Stimulated activated naive CD8-positive, alpha-beta T cell treated with anti-CD3 and anti-CD28 coated beads, Interleukin-15, Interleukin-2, amounts not matched to agents 100 ng/mL and 50 ng/mL, for 24 hours (primary cell): ENCODE data around the gene COL4A2.

Experiments
- H3K27ac Mint-ChIP-seq: one replicate; pipeline ENCODE4 v1.8.0; 2021; ENCODE audit warnings: mild to moderate bottlenecking, mixed read lengths
- H3K27me3 Mint-ChIP-seq: one replicate; pipeline ENCODE4 v1.8.0; 2021; ENCODE audit warnings: mixed read lengths
- H3K36me3 Mint-ChIP-seq: one replicate; pipeline ENCODE4 v1.8.0; 2021; ENCODE audit warnings: low read depth, mixed read lengths
- H3K4me1 Mint-ChIP-seq: one replicate; pipeline ENCODE4 v1.8.0; 2021; ENCODE audit warnings: low read depth, mixed read lengths
- H3K4me3 Mint-ChIP-seq: one replicate; pipeline ENCODE4 v1.8.0; 2021; ENCODE audit warnings: mild to moderate bottlenecking, mixed read lengths
- H3K9me3 Mint-ChIP-seq: one replicate; pipeline ENCODE4 v1.8.0; 2021; ENCODE audit warnings: mixed read lengths

COL4A2 gene

DNA sequence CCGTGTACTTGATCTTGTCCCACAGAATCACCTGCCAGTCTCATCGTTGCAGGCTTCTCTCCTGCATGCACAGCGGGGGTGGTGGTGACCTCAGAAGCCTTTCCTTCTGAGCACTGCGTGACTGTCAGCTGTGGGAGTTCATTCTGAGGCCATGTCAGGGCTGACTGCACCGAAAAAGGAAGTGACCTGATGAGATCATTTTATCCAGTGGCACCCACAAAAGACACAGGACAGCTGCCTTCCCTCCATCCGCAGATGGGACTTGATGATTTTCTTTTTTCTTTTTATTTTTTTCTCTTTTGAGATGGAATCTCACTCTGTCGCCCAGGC lies 164.7 kb downstream of the COL4A2 start:
- Mint-ChIP-seq H3K4me3 (no peak overlapping the region), H3K36me3 (no peaks in the 10 kb centered on the region), H3K27ac (no peak overlapping the region), H3K27me3 (peaks cover 12% of the 10 kb centered on the region), H3K9me3 (no peaks in the 10 kb centered on the region), H3K4me1 (peaks cover 10% of the 10 kb centered on the region)

DNA sequence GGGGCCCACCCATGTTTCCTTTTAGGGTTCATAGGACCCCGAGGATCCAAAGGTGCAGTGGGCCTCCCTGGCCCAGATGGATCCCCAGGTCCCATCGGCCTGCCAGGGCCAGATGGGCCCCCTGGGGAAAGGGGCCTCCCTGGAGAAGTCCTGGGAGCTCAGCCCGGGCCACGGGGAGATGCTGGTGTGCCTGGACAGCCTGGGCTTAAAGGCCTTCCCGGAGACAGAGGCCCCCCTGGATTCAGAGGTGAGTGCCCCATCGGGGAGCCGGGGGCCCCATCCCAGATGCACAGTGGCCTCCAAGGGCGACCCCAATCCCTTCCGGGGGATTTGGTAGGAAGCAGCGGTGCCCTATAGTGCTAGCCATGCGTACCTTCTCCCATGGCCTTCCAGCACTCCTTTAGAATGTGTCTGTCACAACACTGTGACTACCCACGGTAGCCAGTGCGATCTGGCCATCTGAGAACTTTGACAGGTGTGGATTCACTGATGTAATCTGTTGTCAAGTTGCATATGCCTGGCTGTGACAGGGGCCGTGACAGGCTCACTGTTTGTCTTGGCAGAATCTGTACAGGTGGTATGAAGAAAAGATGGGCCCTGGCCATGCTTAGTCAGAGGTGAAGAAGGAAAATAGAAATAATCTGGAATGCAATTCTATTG lies 165.9 kb downstream of the COL4A2 start:
- H3K27ac Mint-ChIP-seq = no peak overlapping the region

GRCh38 chr13:110474713-110475112 lies 167.6 kb downstream of the COL4A2 start:
- Mint-ChIP-seq H3K27ac (no peak overlapping the region), H3K4me3 (no peak overlapping the region), H3K27me3 (peaks cover 15% of the 10 kb centered on the region), H3K36me3 (no peaks in the 10 kb centered on the region), H3K4me1 (peaks cover 10% of the 10 kb centered on the region), H3K9me3 (no peaks in the 10 kb centered on the region)

More for the DNA sequence above, 165.9 kb downstream of the COL4A2 start:
- Mint-ChIP-seq H3K4me3 (no peak overlapping the region), H3K4me1 (peaks cover 10% of the 10 kb centered on the region), H3K27me3 (peaks cover 15% of the 10 kb centered on the region), H3K9me3 (no peaks in the 10 kb centered on the region), H3K36me3 (no peaks in the 10 kb centered on the region)

DNA sequence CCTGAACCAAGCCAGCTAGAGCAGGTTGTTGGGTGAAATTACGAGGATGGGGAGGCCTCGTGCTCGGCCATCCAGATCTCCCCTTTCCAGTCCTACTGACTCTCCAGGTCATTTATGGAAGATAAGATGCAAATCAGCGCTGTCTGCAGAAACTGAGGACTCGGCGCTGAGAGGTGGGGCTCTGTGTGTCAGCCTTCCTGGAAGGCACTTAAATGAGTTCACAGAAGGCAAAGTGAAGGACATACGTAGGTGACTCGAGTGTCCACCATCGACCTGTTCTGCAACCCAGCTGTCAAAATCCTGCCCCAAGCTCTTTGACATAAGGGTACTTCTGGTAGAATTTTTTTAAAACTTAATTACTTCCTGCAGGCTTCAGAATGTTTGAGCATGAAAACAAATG lies 168.0 kb downstream of the COL4A2 start:
- Mint-ChIP-seq H3K4me1 (peaks cover 10% of the 10 kb centered on the region), H3K36me3 (no peaks in the 10 kb centered on the region)

DNA sequence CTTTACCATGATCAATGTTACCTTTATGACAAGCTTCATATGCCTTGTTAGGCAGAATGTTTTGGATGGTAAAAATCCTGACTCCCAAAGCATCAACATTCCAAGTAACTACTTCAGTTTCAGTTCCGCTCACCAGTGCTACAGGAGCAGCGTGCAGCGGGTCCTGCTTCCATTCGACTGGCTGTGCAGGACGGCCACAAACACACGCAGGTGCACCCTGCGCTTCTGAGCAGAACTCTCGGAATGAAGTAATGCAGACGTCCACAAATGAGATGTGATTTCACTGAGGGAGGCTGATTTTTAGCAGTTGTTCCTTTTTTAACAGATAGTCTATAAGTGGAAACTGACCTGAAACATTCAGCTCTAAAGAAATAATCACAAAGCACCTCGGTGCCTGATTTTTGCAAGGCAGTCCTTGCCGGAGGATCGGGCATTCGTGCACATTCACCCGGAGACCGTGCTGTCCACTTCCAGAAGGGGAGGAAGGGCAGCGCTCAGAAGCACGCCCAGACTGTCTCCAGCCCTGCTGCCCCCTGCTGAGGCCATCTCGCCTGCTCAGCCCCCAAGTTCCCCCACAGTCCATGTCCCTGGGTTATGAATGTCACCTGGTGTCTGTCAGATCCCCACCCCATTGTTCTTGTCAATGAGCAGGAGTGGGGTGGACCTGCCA lies 168.6 kb downstream of the COL4A2 start:
- Mint-ChIP-seq H3K9me3 (no peaks in the 10 kb centered on the region), H3K4me1 (peaks cover 9% of the 10 kb centered on the region), H3K27me3 (peaks cover 12% of the 10 kb centered on the region), H3K27ac (no peak overlapping the region), H3K36me3 (no peaks in the 10 kb centered on the region), H3K4me3 (no peak overlapping the region)

More for the DNA sequence above, 168.0 kb downstream of the COL4A2 start:
- H3K9me3 Mint-ChIP-seq = no peaks in the 10 kb centered on the region
- peaks cover 15% of the 10 kb centered on the region for H3K27me3 Mint-ChIP-seq
- H3K4me3 Mint-ChIP-seq = no peak overlapping the region
- no peak overlapping the region for H3K27ac Mint-ChIP-seq

GRCh38 chr13:110476220-110476617 lies 169.1 kb downstream of the COL4A2 start:
- no peaks in the 10 kb centered on the region for H3K9me3 Mint-ChIP-seq
- H3K4me3 Mint-ChIP-seq = no peak overlapping the region
- H3K36me3 Mint-ChIP-seq = no peaks in the 10 kb centered on the region
- no peak overlapping the region for H3K27ac Mint-ChIP-seq
- H3K27me3 Mint-ChIP-seq = peaks cover 7% of the 10 kb centered on the region
- H3K4me1 Mint-ChIP-seq = peaks cover 4% of the 10 kb centered on the region

- H3K4me3 Mint-ChIP-seq = no peak overlapping the region
- H3K9me3 Mint-ChIP-seq = no peaks in the 10 kb centered on the region
- H3K4me1 Mint-ChIP-seq = no peaks in the 10 kb centered on the region
- H3K27me3 Mint-ChIP-seq = peaks cover 10% of the 10 kb centered on the region
- no peaks in the 10 kb centered on the region for H3K36me3 Mint-ChIP-seq
- no peak overlapping the region for H3K27ac Mint-ChIP-seq
These were observed 170.7 kb downstream of the COL4A2 start for GRCh38 chr13:110477706-110478245.

- Mint-ChIP-seq H3K27ac (no peak overlapping the region), H3K4me1 (no peaks in the 10 kb centered on the region), H3K9me3 (no peaks in the 10 kb centered on the region), H3K4me3 (no peak overlapping the region), H3K36me3 (no peaks in the 10 kb centered on the region), H3K27me3 (peaks cover 10% of the 10 kb centered on the region)
These were observed 171.5 kb downstream of the COL4A2 start for GRCh38 chr13:110478405-110479214.

GRCh38 chr13:110479215-110479545 lies 172.1 kb downstream of the COL4A2 start:
- H3K4me3 Mint-ChIP-seq = no peak overlapping the region
- H3K27me3 Mint-ChIP-seq = peaks cover 10% of the 10 kb centered on the region
- H3K36me3 Mint-ChIP-seq = no peaks in the 10 kb centered on the region
- H3K9me3 Mint-ChIP-seq = no peaks in the 10 kb centered on the region
- H3K4me1 Mint-ChIP-seq = no peaks in the 10 kb centered on the region
- no peak overlapping the region for H3K27ac Mint-ChIP-seq

DNA sequence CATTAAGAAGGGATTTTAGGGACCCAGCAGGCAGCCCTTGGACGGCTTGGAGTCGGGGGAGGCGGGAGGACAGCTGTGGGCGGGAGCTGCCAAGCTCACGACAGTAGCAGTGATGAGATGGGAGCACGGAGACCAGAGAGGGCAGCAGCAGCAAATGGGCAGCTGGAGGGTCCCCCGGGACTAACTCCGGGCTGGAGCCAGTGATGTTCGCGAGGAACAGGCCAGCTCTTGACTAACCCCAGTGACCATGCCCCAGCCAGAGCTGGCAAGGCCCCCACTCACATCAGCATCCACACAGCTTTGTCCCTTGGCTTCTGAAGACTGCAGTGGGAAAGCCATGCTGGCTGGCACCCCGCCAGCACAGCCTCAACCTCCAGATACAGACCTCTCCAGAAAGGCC lies 172.6 kb downstream of the COL4A2 start:
- Mint-ChIP-seq H3K4me3 (no peak overlapping the region), H3K27ac (no peak overlapping the region), H3K36me3 (no peaks in the 10 kb centered on the region), H3K9me3 (no peaks in the 10 kb centered on the region), H3K27me3 (peaks cover 10% of the 10 kb centered on the region), H3K4me1 (no peaks in the 10 kb centered on the region)

DNA sequence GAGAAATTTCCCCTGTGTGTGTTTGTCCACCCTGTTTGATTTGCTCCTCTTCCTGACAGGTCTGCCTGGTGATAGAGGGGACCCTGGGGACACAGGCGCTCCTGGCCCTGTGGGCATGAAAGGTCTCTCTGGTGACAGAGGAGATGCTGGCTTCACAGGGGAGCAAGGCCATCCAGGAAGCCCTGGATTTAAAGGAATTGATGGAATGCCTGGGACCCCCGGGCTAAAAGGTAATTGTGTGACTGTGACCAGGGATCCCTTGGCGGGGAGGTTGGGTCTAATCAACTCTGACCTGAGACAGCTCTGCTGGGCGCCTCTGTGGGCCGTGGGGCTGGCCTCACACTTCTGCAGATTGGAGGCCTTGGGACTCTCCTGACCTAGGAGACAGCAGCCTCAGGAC lies 173.1 kb downstream of the COL4A2 start:
- Mint-ChIP-seq H3K36me3 (no peaks in the 10 kb centered on the region), H3K27me3 (peaks cover 10% of the 10 kb centered on the region), H3K4me1 (no peaks in the 10 kb centered on the region), H3K4me3 (no peak overlapping the region), H3K27ac (no peak overlapping the region), H3K9me3 (no peaks in the 10 kb centered on the region)

DNA sequence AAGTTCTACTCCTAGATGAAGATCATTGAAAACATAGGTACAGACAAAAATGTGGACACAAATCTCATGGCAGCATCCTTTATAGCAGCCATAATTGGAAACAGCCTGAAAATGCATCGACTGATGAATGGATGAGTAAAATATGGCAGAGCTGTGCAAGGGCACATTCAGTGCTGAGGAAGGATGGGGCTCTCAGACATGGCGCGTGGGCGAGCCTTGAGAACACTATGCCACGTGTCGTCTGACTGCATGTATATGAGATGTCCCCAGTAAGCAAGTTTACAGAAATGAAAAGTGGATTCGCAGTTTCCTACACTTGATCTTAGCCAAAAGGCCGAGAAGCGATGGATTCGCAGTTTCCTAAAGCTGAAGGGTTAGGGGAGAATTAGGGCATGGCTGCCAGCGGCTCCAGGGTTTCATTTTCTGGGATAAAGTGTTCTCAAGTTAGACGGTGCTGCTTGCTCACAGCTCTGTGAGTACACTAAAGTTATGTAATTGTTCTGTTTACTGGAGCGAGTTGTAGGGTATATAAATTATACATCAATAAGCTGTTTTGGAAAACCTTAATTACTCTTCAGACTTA lies 176.4 kb downstream of the COL4A2 start:
- no peaks in the 10 kb centered on the region for H3K9me3 Mint-ChIP-seq
- H3K27me3 Mint-ChIP-seq = peaks cover 4% of the 10 kb centered on the region
- no peak overlapping the region for H3K27ac Mint-ChIP-seq

DNA sequence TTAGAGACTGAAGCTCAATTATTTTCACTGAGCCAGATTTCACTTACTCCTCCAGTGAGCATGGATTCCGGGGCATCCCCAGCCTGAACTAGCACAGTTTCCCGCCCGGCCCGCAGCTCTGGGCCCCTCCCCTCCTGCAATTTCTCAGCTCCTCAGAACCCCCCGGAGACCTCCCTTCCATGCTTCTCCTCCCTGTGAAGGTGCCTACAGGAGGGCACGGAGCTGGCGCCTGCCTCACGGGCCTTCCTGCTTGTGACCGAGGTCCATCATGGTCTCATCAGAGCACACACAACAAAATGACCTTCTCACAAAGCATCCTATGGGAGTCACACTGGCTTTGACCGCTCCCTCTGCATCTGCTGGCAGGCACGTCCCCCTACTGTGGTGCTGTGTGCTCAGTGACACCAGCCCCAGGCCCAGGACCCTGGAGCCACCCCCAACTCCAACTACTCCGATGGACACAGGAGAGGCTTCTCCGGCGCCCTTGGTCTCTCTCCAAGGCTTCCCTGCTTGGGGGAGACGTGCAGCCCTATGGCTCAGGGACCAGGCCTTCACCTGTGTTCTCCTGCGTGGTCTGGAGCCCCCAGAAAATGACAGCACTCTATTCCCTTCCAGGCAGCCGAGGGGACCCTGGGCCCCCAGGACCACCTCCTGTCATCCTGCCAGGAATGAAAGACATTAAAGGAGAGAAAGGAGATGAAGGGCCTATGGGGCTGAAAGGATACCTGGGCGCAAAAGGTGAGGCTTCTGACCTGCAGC lies 177.4 kb downstream of the COL4A2 start:
- no peak overlapping the region for H3K27ac Mint-ChIP-seq
- H3K9me3 Mint-ChIP-seq = no peaks in the 10 kb centered on the region
- no peak overlapping the region for H3K4me3 Mint-ChIP-seq
- H3K27me3 Mint-ChIP-seq = peaks cover 4% of the 10 kb centered on the region
- H3K4me1 Mint-ChIP-seq = no peaks in the 10 kb centered on the region
- H3K36me3 Mint-ChIP-seq = no peaks in the 10 kb centered on the region

More for the DNA sequence above, 176.4 kb downstream of the COL4A2 start:
- H3K4me3 Mint-ChIP-seq = no peak overlapping the region
- no peaks in the 10 kb centered on the region for H3K4me1 Mint-ChIP-seq
- H3K36me3 Mint-ChIP-seq = no peaks in the 10 kb centered on the region

GRCh38 chr13:110485604-110486003 lies 178.5 kb downstream of the COL4A2 start:
- Mint-ChIP-seq H3K36me3 (no peaks in the 10 kb centered on the region), H3K9me3 (no peaks in the 10 kb centered on the region), H3K4me3 (no peak overlapping the region), H3K27me3 (peaks cover 4% of the 10 kb centered on the region), H3K27ac (no peak overlapping the region), H3K4me1 (no peaks in the 10 kb centered on the region)
